Stromal cell of bone marrow (primary cell): ENCODE data around the gene WFS1.

ENCODE experiments used
- DNase-seq: peaks from one replicate; pipeline ENCODE4 v3.0.0-alpha.2; 2012; ENCODE audit warnings: low read depth

Gene WFS1, protein sequence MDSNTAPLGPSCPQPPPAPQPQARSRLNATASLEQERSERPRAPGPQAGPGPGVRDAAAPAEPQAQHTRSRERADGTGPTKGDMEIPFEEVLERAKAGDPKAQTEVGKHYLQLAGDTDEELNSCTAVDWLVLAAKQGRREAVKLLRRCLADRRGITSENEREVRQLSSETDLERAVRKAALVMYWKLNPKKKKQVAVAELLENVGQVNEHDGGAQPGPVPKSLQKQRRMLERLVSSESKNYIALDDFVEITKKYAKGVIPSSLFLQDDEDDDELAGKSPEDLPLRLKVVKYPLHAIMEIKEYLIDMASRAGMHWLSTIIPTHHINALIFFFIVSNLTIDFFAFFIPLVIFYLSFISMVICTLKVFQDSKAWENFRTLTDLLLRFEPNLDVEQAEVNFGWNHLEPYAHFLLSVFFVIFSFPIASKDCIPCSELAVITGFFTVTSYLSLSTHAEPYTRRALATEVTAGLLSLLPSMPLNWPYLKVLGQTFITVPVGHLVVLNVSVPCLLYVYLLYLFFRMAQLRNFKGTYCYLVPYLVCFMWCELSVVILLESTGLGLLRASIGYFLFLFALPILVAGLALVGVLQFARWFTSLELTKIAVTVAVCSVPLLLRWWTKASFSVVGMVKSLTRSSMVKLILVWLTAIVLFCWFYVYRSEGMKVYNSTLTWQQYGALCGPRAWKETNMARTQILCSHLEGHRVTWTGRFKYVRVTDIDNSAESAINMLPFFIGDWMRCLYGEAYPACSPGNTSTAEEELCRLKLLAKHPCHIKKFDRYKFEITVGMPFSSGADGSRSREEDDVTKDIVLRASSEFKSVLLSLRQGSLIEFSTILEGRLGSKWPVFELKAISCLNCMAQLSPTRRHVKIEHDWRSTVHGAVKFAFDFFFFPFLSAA

DNA sequence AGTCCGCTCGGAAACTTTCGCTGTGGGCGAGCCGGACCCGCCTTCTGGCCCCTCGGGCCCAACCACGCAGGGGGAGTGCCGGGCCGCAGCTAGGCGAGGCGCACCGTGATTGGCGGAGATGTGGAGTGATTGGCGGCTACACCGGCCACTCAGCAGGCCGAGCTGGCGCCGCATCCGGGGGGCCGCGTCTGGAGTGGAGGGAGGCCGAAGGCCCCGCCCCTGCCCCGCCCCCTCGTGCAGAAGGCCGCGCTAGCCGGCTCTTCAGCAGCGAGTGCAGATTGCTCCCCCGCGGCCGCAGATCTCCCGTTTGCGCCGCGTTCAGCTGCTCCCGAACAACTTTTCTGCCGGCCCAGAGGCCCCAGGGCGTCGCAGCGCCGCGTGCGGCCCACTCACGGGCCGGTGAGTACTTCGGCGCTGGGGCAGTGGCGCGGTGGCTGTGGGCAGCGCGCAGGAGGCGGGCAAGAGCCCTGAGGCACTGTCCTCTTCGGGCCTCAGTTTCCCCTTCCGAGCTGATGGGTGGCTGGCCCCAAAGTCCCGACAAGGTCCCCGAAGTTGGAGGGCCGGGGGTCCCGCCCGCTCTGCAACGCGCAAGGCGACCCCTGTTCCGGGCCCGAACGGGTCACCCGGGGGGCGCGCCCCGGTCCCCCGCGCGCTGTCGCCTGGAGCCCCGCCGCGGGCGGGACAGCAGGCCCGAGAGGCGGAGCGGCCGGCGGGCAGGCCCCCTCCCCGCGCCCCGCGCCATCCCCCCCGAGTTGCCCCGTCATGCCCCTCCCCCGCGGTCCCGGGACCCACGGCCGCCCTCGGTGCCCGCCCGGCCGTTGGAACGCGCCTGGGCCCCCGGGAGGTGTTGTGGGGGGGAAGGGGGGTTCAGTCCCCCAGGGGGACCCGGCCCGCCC lies at the start of gene WFS1:
TSS of gene WFS1 (plus strand) at position 235 of the 896 bp plus-strand sequence. CDS start 7,606 bp downstream, outside the sequence.
- peak; percentile 96 for DNase-seq

DNA sequence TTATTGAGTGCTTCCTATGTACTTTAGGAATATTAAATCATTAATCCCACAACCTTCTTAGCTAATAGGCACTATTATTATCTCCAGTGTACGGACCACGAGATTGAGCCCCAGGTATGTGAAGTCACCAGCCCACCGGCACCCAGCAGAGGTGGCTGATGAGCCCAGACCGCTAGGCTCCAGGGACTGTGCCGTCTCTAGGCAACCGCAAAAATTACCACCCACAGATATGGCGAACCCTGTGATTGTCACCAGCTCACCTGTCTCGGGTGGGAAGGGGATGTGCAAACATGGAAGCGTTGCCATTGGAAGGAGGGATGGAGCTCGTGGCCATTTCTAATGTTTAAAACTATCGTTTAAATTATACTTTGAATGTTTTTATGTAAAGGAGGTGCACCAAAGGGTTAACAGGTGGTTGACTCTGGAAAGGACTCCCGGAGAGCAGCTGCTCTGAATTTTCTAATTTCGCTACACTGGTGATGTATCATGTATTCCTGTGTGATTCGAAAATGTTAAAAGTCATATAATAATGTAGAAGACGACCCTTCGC lies 48.3 kb upstream of the WFS1 start:
- no peak for DNase-seq

DNA sequence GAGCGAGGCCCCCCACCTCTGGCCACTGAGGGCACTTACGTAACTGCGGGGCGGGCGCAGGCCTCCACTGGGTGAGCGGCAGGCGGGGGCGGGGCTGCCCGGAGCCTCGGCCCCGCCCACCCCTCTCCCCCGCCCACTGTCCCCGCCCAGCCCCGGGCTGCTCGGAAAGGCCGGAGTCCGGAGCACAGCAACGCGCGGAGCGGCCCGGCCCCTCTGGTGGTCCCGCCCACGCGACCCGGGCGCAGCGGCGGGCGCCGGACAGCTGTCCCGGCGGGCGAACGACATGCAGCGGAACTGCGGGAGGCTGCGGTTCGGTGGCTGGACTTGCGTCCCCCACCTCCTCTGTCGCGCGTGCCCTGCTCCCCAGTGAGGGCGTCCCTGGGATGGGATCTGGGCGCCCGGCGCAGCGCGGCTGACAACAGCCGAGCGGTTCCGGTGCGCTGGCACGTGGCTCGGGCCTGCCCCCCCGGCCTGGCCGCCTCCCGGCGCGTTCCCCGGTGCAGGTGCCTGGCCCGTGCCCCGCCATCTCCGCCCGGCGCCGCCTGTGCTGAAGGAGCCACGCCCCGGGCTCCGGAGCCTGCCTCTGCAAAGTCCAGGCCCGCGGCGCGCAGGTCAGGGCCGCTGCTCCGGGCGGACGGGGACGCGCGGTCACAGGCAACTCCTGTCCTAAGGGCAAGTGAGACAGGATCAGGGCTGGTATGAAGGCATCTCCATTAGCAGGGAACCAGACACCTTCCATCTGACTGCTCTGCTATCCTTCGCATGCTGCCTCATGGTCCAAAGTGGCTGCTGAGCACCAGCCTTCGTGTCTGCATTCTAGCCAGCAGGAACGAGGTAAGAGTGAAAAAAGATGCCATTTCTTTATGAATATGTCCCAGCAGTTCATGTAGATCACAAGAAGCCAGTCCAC lies 47.5 kb upstream of the WFS1 start:
- DNase-seq: no peak

DNA sequence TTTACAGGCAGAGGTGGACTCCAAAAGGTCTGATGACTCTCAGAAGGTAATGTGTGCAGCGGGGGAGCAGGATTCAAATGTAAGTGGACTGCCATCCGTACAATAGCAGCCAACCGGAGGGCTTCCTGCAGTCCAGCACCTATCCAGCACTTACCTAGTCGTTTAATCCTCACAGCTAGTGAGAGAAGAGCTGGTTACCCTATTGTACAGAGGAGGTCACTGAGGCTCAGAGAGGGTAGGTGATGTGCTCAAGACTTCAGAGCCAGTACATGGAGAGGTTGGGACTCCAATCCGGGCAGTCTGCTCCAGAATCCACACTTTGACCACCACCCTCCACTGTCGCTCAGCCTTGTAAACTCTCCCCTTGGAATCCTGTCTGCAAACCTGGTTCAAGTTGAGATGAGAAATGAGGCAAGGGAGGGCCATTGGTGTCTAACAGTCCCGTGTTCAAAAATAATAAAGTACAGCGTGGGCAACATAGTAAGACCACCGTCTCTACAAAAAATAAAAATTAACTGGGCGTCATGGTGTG lies 46.8 kb upstream of the WFS1 start:
- no peak for DNase-seq

DNA sequence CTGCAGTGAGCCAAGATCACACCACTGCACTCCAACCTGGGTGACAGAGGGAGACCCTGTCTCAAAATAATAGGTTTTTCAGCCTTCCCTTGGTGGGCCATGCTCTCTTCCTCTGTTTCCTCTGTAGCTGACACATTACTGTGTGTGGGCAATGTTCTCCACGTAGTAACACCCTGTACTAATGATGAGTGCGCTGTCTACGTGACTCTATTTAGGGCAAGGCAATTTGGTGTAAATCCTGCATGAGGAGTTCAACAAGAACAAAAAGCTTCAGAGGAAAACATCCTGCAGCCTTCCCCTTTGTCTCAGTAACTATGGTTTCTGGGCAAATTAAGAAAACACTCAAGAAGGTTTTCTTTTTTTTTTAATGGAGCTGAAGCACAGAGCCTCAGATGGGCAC lies 44.9 kb upstream of the WFS1 start:
- DNase-seq: no peak

DNA sequence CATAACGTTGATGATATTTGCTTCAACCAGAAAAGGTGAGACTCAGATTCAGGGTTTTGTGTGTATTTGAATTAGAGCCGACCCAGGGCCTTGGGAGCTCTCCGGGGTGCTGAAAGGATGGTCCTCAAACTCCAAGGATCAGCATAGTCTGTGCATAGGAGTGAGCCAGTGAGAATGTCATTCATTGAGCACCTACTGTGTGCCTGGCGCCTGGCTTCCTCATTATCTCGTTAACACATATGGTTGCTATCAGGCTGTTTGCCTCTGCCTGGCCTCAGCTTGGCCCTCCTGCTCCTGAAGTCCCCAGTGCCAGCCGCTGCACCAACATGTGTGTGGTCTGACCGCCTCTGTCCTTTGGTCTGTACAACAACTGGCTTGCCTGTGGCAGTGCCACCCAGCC lies 44.2 kb upstream of the WFS1 start:
- DNase-seq: peak; percentile 6

DNA sequence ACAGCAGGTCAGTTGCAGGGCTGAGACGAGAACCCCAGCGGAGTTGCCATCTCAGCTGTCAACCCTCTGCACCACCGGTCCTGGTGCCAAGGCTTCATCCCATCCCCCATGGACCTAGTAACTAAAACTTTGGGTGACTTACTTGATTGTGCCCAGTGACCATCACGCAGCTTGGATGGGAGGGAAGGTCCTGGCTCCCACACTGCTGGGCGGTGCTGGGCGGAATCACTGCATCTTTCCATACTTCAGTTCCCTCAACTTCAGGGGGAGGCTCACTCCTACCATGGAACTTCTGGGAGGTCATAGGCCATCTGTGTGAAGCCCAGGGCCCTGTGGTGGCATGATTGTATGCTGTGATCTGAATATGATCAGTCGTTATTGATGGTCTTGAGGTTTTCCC lies 43.1 kb upstream of the WFS1 start:
- DNase-seq: no peak

DNA sequence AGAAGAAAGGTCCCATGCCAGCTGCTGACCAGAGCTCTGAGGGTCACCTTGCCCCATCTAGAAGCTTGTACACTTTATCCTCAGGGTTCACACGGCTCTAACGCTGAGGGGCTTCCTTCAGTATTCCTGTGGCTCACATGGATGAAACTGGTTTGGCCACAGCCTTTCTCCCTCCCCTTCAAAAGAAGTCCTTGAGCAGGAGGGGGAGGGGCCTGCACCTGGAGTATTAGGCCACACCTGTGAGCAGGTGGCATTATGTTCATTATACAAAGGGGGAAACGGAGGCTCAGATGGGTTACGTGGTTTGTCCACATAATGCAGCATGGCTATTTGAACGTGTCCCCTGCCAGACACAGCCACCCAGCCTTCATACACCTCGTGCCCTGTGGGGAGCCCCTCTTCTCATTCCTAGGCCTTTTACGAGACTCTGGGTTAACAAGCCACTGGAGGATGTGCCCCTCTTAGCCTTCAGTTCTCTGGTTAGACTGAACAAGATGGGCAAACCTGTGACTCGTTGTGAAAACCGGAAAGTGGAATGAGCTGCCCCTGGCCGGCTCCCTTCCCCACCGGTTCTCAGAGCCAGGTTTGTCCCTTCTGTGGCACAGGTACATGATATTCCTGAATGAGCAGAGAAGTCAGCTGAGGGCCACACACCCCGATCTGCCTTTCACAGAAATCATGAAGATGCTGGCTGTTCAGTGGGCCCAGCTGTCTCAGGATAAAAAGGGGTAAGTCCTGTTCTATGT lies 42.1 kb upstream of the WFS1 start:
- DNase-seq: no peak

DNA sequence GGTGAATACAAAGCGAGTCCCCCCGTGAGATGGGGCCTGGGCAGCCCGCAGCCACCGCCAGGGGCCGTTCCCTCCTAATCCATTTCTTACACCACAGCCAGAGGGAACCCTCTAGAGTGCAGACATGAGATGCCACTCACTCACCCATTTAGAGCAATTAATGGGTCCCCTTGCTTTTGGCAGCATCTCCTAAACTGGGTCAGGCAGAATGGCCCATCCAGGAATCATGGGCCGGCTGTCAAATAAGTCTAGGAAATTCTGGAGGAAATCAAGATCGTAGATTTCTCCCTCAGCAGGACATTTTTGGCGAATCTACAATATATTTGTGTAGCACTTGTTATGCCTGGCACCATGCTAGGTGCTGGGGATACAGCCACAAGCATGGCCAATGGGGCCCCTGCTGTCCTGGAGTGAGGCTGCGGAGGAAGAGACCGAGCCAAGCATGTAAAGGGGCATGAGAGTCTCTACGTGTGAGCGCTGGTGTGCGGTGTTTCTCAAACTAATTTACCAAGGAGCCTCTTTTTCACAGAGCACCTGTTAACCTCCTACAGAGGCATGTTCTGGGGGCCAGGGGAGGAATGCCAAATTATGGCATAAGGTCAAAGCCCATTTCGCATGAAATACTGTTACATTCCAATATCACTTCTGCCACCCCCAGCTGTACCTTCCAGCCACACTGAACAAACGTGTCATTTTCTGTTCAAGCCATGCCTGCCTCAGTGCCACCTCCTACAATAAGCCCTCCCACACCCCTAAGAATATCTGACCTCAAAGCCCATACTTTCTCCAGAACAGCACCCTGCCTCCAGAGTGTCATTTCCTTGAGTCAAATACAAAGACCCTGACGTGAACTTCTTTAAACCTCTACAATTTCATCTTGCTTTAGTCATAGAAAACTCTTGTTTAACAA lies 41.2 kb upstream of the WFS1 start:
- DNase-seq: no peak

DNA sequence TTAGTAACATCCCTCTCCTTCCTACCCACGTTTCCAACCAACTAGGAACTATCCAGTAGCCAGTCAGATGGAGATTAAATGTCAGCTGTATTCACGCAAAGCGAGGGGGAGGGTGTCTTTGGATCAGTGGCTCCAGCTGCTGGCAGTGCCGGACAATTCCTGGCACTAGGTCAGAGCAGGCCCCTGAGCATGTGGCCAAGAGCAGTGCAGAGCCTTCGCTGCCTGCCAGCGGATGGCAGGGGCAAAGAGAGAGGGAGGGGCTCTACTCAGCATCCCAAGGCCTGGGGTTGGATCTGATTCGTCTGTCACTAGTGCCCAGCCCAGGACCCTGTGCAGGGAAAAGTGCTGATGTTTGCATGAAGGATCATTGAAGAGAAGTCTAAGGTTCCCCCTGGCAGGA lies 40.6 kb upstream of the WFS1 start:
- DNase-seq: no peak

DNA sequence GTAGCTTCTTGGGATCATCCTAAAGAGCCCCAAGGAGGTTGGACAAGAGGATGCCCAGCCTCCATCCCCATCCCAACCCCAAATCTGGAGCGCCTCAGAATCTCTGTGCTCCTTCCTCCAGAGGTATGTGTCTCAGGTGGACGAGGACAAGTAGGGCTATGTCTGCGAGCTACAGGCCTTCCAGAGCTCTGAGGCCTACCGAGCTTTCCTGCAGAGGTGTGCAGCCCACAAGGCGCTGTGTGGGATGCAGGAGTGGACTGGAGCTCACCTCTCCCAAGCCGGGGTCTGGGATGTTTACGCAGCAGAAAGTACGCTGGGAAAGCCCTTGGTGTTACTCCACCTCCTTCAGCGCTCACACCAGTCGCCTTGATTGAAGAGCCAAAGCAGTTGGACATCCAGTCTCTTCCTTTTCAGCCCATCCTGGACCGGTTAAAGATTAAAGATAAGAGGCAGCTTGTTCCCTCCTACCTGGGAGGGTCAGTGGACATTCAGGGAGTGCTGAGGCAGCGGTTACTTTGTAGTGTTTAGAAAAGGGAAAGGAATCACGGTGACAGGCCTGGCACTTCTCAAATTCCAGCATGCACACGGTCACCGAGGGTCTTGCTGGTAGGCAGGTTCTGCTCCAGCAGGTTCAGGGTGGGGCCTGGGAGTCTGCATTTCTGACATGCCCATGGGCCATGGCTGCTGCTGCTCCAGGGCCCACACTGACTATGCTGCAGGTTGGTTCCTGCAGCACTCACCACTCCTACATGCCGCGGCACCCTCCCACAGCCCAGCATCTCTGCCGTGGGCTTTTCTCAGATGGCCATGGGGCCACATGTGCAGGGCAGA lies 39.8 kb upstream of the WFS1 start:
- DNase-seq: no peak

DNA sequence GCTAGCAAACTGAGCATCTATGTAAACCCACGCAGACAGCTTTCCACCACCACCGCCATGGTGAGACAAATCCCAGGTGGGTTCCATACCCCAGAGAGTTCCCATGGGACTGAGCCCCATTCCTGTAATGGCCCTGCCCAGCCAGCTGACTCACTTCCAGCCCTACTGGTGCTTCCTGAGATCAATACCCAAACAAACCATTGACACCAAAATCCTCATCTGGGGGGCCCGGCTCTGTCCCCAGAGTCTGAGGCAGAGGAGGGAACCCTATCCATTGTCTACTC lies 39.2 kb upstream of the WFS1 start:
- DNase-seq: no peak

DNA sequence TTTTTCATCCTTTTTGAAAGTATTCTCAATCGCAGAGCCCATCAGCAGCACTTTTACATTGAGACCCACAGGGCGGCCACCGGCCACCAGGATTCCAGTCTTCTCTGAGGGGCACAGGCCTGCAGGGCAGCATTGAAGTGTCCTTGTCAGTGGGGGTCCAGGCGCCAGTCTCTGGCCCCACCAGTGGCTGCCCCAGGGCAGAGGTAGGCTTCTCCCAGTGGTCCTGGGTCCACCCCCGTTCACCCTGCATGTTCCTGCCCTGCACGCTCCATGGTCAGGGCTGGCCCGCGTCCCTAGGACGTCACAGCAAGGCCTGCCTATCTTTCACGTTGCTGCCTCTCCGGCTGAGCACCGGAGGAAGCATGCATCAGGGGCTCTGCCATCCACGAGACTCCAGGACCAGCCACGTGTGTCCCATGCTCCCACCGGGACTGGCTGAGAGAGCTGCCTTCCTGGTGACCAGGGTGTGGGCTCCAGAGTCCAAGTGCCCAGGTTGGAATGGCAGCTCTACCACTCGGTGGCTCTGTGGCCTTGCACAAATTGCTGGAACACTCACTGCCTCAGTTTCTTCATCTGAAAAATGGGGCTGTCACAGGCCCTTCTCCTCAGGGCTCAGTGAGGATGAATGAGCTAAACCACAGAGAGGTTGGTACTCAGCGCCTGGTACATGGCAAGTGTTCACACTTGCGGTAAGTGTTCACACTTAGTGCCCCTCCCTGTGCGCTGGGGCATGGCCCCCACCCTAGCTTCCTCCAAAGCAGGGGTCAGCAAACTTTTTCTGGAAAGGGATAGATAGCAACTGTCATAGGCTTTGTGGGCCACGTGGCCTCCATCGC lies 38.6 kb upstream of the WFS1 start:
- DNase-seq: no peak

DNA sequence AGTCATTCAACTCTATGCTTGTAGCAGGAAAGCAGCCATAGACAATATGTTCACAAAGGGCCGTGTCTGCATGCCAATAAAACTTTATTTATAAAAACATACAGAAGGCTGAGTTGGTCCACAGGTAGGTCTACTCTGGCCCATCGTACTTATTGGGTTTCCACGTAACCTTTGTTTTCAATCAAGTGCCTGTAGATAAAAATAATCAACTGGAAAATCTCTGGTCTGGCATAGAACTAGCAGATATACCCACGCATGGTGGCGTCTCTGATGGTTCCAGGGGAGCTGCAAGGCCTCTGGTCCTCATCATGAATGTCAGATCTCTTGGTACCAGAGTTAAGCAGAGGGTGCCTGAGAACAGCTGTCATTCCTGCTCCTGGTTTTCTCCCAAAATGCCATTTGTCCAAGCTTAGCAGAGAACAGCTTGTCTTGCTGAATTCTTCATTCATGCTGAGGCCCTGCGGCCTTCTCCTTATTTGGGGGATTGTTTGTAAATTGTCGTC lies 37.9 kb upstream of the WFS1 start:
- no peak for DNase-seq

DNA sequence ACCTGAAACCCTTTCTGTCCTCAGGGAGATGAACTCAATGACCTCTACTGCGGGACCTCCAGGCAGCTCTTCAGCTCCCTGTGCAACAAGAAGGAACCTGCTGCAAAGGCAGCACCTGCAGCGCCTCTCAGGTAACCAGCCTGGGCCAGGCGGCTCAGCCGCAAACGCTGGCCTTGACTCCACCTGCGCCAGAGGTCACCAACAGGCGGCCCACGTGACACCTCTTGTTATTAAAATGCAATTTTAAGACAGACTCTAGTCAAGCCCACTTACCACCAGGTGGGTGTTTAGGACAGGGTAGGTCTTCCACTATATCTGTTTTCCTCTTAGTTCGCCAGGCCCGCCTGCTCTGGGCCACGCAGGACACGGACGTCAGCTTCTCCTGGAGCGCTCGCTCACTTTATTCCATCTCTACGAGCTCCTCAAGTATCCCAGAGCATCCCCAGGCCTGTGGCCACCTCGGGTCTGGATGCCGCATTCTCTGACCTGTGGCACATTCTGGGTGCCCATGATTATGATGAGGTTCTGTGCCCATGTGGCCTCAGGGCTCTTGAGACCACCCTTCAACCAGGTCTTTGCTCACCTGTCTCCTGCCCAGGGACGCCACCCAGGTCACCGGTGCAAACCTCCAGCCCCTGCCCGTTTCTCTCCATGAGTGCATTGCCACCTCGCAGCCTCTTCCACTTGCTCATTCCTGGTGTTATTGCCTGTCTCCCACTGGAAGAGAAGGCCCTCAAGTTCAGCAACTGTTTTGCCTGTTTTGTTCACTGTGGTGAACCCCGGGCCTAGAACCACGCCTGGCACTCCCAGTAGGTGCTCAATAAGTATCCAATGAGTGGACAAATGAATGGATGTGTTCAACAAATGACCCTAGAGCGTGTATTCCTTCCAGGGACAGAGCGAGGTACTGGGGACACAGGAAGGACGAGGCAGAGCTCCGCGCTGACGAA lies 36.5 kb upstream of the WFS1 start:
- no peak for DNase-seq

DNA sequence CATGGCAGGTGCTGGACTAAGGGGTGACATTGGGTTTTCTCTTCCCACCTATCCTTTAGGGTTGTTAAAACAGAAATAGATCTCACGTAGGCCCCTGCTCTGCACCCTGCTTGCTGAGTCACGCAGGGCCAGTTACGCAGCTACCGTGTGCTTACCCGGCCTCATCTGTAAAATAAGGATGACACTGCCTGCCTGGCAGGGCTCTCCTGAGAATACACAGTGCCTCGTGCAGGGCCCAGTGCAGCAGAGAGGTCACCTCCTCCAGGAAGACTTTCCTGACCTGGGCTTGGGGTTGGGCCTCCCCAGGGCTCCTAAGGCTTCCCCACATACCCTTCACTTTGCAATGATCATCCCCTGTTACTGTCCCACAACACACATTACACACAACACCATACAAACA lies 35.7 kb upstream of the WFS1 start:
- no peak for DNase-seq
